ENCODE data around the gene GPALPP1.

DNA sequence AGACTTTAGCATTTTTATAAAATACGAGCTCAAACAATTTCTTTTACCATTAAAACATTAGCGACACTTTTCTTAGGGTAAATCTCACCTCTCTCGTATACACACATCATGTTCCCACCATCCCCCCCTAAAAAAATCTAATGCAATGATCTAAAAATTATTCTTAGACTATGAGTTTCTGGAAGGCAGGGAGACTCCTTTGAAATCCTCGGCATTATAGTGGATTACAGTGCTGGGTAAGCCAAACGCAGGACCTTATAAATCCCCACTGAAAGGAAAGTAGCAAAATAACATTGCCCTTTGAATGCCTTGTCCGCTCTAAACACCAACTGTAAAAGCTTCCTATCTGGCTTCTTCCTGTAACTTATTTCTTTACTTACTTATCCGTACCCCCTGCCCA lies 35.1 kb upstream of the GPALPP1 start:
- TF ChIP-seq, protein P1, sequence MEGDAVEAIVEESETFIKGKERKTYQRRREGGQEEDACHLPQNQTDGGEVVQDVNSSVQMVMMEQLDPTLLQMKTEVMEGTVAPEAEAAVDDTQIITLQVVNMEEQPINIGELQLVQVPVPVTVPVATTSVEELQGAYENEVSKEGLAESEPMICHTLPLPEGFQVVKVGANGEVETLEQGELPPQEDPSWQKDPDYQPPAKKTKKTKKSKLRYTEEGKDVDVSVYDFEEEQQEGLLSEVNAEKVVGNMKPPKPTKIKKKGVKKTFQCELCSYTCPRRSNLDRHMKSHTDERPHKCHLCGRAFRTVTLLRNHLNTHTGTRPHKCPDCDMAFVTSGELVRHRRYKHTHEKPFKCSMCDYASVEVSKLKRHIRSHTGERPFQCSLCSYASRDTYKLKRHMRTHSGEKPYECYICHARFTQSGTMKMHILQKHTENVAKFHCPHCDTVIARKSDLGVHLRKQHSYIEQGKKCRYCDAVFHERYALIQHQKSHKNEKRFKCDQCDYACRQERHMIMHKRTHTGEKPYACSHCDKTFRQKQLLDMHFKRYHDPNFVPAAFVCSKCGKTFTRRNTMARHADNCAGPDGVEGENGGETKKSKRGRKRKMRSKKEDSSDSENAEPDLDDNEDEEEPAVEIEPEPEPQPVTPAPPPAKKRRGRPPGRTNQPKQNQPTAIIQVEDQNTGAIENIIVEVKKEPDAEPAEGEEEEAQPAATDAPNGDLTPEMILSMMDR (IDR thresholded peaks at IDR 0.05), result no peak
- TF ChIP-seq POLR2A (IDR thresholded peaks at IDR 0.05), result no peak

Measured in thyroid gland (tissue), 4 donors.